NCI-H2081 (cell line): ENCODE measurements around the gene PES1.
"Not testable (repeated sequence)": the region's sequence is repeated elsewhere in the genome, so short reads cannot be mapped to it uniquely, and the experiment has no call there.

Source experiments
- DNase-seq, 2 experiments: peaks; one replicate each; lab custom pipeline; 2025; lab: John Stamatoyannopoulos, UW

PES1 gene

GRCh38 chr22:30609260-30610185 is 17.8 kb upstream of the PES1 start:
- DNase-seq = no peak

- DNase-seq = no peak
These were observed 16.2 kb upstream of the PES1 start for GRCh38 chr22:30607939-30608338.

DNA sequence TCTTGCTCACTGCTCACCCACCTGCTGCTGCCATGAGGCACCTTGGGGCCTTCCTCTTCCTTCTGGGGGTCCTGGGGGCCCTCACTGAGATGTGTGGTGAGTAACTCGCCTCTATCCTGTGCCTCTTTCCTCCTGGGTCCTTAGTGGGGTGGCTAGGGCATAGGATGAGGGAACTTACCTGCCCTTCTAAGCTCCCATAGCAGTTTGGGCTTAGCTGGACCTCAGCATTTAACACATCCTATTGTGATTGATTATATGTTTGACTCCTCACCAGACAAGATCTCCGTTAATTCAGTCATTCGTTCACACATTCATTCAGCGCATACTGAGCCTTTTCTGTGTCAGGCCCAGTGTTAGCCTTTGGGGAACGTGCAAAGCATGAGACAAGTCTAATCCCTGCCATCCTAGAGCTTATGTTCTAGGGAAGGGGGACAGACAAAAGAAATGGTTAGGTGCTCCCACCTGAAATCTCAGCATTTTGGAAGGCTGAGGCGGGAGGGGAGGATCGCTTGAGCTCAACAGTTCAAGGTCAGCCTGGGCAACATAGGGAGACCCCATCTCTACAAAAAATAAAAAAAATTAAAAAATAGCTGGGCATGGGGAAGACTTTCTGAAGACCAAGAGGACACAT is 15.7 kb upstream of the PES1 start:
- no peak for DNase-seq

GRCh38 chr22:30606455-30607299 is 15.0 kb upstream of the PES1 start, which contains the start of gene TCN2:
TSS of gene TCN2 (plus strand) at chr22:30607174. CDS start at chr22:30607332, 158 bp downstream.
- peak; percentile 5 to 17 for DNase-seq

DNA sequence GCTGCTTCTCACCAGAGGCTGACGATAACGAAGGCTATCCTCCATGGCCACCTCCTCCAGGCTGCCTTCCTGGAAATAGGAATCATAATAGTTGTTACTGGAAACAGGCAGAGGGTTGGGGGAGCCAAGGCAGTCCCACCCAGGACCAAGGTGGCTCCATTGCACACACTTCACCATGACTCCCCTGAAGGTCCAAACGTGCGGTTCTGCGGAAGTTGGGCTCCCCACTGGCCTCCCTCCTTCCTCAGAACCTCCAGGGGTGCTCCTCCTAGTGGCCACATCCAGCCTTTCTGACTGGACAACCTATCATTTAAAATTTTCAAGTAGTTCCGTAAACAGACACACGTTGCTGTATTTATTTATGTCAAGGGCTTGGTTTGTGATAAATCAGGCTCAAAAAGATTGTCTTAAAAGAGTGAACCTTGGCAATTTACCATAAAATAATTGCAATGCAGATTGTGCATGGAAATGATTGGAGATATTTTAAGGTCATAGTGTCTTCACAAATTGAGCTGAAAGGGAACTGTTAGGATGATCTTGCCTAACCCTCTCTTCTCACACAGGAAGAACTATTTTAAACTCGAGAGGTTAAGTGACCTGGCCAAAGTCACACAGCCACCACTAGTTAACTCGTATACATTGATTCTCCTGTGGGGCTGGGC is 13.9 kb upstream of the PES1 start:
- DNase-seq = peak in 1 of 2 experiments; percentile 7

DNA sequence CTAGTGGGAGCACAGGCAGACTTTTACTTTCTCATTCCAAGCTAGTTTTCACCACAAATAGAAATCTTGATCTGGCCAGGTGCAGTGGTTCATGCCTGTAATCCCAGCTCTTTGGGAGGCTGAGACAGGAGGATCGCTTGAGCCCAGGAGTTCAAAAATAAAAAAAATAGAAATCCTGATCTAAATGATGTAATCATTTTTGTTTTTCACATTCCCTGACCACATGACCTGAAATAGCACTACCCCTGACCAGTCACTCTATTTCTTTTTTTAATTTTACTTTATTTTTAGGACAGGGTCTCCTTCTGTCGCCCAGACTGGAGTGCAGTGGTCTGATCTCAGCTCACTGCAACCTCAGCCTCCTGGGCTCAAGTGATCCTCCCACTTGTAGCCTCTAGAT is 13.0 kb upstream of the PES1 start:
- no peak for DNase-seq

DNA sequence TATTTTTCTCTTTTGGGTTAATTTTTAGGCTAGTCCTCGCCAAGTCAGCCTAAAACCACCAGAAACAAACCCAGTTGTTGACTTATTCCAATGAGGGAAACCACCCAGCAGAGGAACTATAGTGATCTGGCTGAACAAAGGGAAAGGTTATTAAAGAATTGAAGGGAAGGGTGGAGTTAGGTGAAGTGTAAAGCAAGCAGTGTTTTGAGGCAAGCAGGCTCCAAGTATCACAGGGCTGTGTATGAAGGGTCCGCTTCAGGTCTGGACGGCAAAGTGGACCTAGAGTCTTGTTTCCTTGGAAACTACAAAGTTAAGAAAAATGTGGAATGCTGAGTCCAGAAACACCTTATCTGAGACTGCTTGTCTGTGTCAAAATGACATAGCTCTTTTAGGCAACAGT is 12.1 kb upstream of the PES1 start:
- DNase-seq = no peak

DNA sequence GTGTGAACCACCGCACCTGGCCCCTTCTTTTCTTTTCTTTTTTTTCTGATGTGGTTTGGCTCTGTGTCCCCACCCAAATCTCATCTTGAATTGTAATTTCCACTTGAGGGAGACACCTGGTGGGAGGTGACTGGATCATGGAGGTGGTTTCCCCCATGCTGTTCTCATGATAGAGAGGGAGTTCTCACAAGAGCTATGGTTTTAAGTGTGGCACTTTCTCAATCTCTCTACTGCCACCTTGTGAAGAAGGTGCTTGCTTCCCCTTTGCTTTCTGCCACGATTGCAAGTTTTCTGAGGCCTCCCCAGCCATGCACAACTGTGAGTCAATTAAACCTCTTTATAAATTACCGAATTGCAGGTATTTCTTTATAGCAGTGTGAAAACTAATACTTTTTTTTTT is 10.3 kb upstream of the PES1 start:
- no peak for DNase-seq

DNA sequence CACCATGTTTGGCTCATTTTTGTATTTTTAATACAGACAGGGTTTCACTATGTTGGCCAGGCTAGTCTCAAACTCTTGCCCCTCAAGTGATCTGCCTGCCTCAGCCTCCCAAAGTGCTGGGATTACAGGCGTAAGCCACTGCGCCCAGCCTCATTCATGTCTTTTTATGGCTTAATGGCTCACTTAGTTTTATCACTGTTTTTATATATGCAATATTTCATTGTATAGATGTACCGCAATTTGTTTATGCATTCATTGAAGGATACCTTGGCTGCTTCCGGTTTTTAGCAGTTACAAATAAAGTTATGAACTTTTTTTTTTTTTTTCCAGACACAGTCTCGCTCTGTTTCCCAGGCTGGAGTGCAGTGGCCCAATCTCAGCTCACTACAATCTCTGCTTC is 9.8 kb upstream of the PES1 start:
- DNase-seq = no peak

DNA sequence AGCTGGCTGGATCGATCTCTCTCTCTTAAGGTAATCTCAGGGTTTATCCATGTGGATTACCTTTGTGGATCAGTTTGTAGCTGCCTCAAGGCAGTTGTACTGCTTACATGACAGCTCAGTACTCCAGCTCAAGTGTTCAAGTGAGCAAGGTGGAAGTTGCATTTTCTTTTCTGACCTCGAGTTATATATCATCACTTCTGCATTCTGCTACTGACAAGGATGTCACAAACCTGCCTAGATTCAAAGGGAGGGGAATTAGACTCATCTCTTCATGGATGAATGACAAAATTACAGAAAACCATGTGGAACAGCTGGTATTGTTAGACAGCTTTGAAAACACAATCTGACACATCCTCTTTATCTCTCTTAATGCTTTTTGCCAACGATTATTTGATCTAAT is 9.2 kb upstream of the PES1 start:
- no peak for DNase-seq

- DNase-seq = no peak
These were observed 7.3 kb upstream of the PES1 start for GRCh38 chr22:30598986-30599385.

DNA sequence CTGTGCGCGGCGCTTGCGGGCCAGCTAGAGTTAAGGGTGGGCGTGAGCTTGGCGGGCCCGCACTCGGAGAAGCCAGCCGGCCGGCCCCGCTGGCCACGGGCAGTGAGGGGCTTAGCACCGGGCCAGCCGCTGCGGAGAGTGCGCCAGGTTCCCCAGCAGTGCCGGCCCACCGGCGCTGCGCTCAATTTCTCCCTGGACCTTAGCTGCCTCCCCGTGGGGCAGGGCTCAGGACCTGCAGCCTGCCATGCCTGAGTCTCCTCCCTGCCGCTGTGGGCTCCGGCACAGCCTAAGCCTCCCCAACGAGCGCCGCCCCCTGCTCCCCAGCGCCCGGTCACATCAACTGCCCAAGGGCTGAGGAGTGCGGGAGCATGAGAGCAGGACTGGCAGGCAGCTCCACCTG is 5.2 kb upstream of the PES1 start:
- no peak for DNase-seq

- no peak for DNase-seq
These were observed 4.5 kb upstream of the PES1 start for GRCh38 chr22:30596199-30596598.

DNA sequence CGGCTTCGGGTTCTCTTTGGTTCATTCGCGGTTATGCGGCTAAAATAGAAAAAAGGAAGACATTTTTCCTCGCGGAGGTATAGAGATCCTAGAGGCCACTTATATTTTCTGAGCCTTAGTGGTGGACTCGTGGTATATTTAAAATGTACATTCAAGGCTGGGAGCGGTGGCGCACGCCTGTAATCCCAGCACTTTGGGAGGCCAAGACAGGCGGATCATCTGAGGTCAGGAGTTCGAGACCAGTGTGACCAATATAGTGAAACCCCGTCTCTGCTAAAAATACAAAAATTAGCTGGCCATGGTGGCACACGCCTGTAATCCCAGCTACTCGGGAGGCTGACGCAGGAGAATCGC is 627 bp upstream of the PES1 start:
- not testable (repeated sequence) for DNase-seq

DNA sequence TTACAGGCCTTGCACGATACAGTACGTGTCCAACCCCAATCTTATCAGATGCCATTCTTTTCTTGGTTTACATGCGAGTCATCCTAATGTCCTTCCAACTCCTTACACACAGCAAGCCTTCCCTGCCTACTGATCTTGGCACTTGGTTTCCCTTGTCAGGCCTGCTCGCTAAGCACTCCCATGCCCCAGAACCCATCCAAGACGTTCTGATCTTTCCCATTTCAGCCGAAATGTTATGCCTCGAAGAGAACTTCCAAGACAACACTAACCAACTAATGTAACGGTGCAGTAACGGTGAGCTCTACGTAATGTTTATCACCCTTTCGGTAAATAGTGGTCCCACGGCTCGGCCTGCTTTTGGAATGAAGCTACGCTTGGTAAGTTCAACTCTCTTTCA is 521 bp downstream of the PES1 start:
- DNase-seq = no peak

DNA sequence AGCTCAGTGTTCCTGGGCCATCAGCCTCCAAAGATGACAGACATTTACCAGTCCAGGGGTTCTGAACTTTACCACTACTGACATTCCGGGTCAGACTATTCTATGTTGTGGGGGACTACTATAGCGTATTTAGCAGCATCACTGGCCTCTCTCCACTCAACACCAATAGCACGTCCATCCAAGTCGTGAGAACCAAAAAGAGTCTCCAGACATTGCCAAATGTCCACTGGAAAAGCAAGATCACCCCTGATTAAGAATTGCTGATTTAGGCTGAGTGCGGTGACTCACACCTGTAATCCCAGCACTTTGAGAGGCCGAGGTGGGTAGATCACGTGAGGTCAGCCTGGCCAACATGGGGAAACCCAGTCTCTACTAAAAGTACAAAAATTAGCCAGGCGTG is 5.3 kb downstream of the PES1 start:
- DNase-seq = no peak

DNA sequence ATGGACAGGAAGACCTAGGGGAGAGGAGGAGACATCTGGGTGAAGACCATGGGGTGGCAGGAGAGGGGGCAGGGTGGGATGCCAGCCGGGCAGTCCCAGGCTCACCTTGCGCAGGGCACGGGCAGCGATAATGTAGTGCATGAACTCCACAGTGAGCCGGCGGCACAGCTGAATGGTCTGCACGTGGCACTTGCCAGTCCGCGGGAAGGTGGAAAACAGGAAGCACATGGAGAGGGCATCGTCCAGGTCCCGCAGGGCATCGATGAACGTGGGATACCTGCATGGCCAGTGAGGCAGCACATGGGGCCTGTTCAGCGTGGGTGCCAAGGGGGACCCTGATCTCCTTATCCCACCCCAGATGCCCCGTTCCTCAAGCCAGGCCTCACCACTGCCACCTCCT is 7.3 kb downstream of the PES1 start:
- DNase-seq = no peak

GRCh38 chr22:30582788-30583545 is 8.7 kb downstream of the PES1 start:
- no peak for DNase-seq

GRCh38 chr22:30582051-30582450 is 9.7 kb downstream of the PES1 start:
- DNase-seq = no peak

DNA sequence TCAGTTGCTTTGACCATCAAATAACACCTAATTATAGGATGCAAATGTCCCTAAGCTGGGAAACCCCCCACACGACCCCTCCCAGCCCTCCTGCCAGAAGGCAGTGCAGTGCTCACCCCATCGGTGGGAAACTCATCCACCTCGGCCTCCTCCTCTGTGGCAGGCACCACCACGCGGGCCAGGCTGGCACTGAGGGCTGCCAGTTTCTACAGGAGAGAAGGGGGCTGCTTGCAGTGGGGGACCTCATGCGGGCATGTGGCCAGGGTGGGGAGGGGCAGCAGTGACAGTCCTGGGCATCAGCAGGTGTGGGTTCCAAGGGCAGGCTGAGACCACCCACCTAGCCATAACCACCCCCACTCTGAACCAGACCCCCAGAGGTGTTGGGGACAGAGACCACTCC is 10.8 kb downstream of the PES1 start:
- no peak for DNase-seq

DNA sequence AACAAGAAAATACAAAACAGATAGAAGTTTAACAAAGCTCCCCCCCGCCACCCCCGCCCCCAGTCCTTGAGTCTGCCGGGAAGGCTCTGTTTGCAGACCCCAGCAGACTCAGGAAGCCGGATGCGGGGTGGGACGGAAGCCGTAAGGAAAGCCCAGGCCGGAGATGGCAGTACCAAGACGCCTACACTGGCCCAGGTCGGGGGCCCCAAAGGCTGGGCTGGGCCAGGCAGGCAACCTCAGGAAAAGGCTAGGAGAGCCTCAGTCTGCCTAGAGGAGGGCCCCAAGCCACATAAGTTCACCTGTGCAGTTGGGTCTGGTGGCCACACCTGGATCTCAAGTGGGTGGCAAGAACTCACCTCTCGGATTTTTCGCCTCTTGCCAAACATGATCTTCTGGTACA is 13.2 kb downstream of the PES1 start:
- DNase-seq = no peak
